Heart left ventricle (tissue), 16 donors: ENCODE data around the gene RRAGB. TPM values are rescaled to one million over a fixed set of nuclear protein-coding genes. Genes with fewer than 3 reads are reported as not detected.
"Not testable (repeated sequence)": the region's sequence is repeated elsewhere in the genome, so short reads cannot be mapped to it uniquely, and the experiment has no call there.

ENCODE experiments used
- ATAC-seq, 4 donors: fragments of 200-7000 bp; cut with Tn5 transposase; one replicate each; pipeline ENCODE4 v1.9.1; 2020 to 2022; ENCODE audit warnings: moderate library complexity in 4 of 4, mild to moderate bottlenecking in 3 of 4, moderate number of reproducible peaks in 1 of 4
- DNase-seq, 5 donors: peaks; one replicate each; pipeline ENCODE4 v3.0.0-alpha.2; 2020
- H3K27ac ChIP-seq, 12 donors: fragments of 200-600 bp; sonication (generic) in 4 of 12; one replicate each; pipeline versions ENCODE4 v1.5.0 to v1.8.0; 2016 to 2022; ENCODE audit warnings: mild to moderate bottlenecking in 2 of 12
- H3K27me3 ChIP-seq, 9 donors: fragments of 200-600 bp; sonication (generic) in 2 of 9; one replicate each; pipeline versions ENCODE4 v1.5.1 to v1.8.0; 2016 to 2022; ENCODE audit warnings: mild to moderate bottlenecking in 3 of 9
- H3K36me3 ChIP-seq, 9 donors: fragments of 200-600 bp; sonication (generic) in 2 of 9; one replicate each; pipeline versions ENCODE4 v1.5.0 to v1.8.0; 2018 to 2022; ENCODE audit warnings: mild to moderate bottlenecking in 2 of 9
- H3K4me1 ChIP-seq, 12 donors: fragments of 200-600 bp; sonication (generic) in 4 of 12; one replicate each; pipeline versions ENCODE4 v1.5.0 to v1.8.0; 2016 to 2022; ENCODE audit warnings: mild to moderate bottlenecking in 3 of 12
- H3K4me3 ChIP-seq, 12 donors: fragments of 200-600 bp; sonication (generic) in 4 of 12; one replicate each; pipeline versions ENCODE4 v1.5.0 to v1.8.0; 2017 to 2022; ENCODE audit warnings: mild to moderate bottlenecking in 9 of 12, moderate library complexity in 4 of 12
- H3K9me3 ChIP-seq, 12 donors: fragments of 200-600 bp; sonication (generic) in 4 of 12; one replicate each; pipeline versions ENCODE4 v1.5.0 to v1.8.0; 2016 to 2022; ENCODE audit warnings: mild to moderate bottlenecking in 1 of 12
- CTCF ChIP-seq, 12 donors: fragments of 200-600 bp; sonication (generic) in 4 of 12; IDR thresholded peaks; one replicate each; pipeline versions ENCODE4 v1.5.0 to v1.8.0; 2018 to 2022; ENCODE audit warnings: antibody characterized with exemption in 12 of 12, mild to moderate bottlenecking in 5 of 12
- POLR2A ChIP-seq, 2 donors: fragments of 450-650 bp; IDR thresholded peaks; one replicate each; pipeline ENCODE4 v1.6.1; 2017; ENCODE audit warnings: antibody characterized with exemption in 2 of 2, mild to moderate bottlenecking in 2 of 2, moderate library complexity in 2 of 2
- WGBS, 4 donors: extraction: QIAGEN DNeasy Blood & Tissue Kit in 2 of 4; methylation state at CpG; one replicate each; pipeline versions ENCODE4 v1.1.5 to v1.1.7; 2013 to 2018; 5-methylcytosine and 5-hydroxymethylcytosine counted together
- intact Hi-C, 10 donors: fragments of 100-400 bp; cut with DNase I; formaldehyde crosslinking; loops; one replicate each; pipeline versions ENCODE4 v1.11.1 to v1.14.2; 2022
- polyA plus RNA-seq, 2 donors: library from polyadenylated mRNA; stranded (reverse); fragments of 200-250 nt; gene quantifications; one replicate each; pipeline ENCODE4 v1.2.3, GENCODE V29; 2013
- total RNA-seq, 9 donors: library from RNA; depleted of rRNA in 2 of 9; stranded (reverse); fragments of >200 nt in 2 of 9; fragmentation: NEBNext Ultra II Directional in 3 of 9; extraction: Animal tissue kit (Norgen Biotek cat#: 25700) in 3 of 9; gene quantifications; one replicate each; pipeline versions ENCODE4 v1.1.0 to v1.2.4, GENCODE V29; 2016 to 2023
- donor health status: ischemic (EF 13 %, LVEDD 7.1; RV severe dilation, severe dysfunction).
- donor health status: healthy with polysubstance abuse.
- donor health status: DM: no; HTN: yes; CAD: no.
- donor health status: DM: no; HTN: no; CAD: no.
- donor health status: ischemic (EF 25% LVEDD 6.9; RV normal size, moderate dysfunction).
- donor health status: ischemic (EF 25% LVEDD 5.7; RV mildly dilated, moderate dysfunction).
- donor health status: healthy.
- donor health status: DM: yes; HTN: yes; CAD: no.
- donor health status: ischemic (EF 35%, LVEDD 5.7; RV mildly dilated, moderate dysfunction).
- donor health status: nonischemic (EF 11% LVEDD 7.7; RV severe dilation, severe dysfunction).
- donor health status: DM: yes; HTN: yes; CAD: no.
- donor health status: PGD.
- donor health status: ischemic (EF 29% LVEDD 5.4; RV normal size, mild dysfunction).
- donor health status: nonischemic (EF 23%, LVEDD 6.1; RV moderate dilation, normal function).

RRAGB gene
- total and polyA plus RNA-seq, 11 donors = 8.1 to 16.1 (median 11.5) TPM

GRCh38 chrX:55695227-55696018 lies 22.1 kb upstream of the RRAGB start:
- Histone ChIP-seq H3K27ac (no peak overlapping the region), H3K36me3 (no peaks in the 10 kb centered on the region), H3K4me3 (no peak overlapping the region), H3K4me1 (no peaks in the 10 kb centered on the region), H3K27me3 (peaks cover 0 to 5% (median 0%) of the 10 kb centered on the region in 9 donors), H3K9me3 (peaks cover 0 to 10% (median 0%) of the 10 kb centered on the region in 12 donors)
- DNase-seq = no peak
- ATAC-seq = no peak
- TF ChIP-seq CTCF (IDR thresholded peaks at IDR 0.05) = no peak
- no peak for TF ChIP-seq POLR2A (IDR thresholded peaks at IDR 0.05)
- intact Hi-C loops = no loop called here
- 58 to 70% (median 63%) methylated on average over 5 of the region's 5 CpGs for WGBS, 4 donors

- peaks cover 0 to 5% (median 0%) of the 10 kb centered on the region in 9 donors for H3K27me3 ChIP-seq
- no peaks in the 10 kb centered on the region for H3K36me3 ChIP-seq
- ATAC-seq (no peak), DNase-seq (no peak)
- H3K9me3 ChIP-seq = peaks cover 0 to 15% (median 0%) of the 10 kb centered on the region in 12 donors
- no peak for TF ChIP-seq POLR2A (IDR thresholded peaks at IDR 0.05)
- TF ChIP-seq CTCF (IDR thresholded peaks at IDR 0.05) = no peak
- H3K4me1 ChIP-seq = no peaks in the 10 kb centered on the region
- WGBS, 4 donors = 22 to 43% (median 34%) methylated on average over 1 of the region's 1 CpG
- intact Hi-C loops = no loop called here
- H3K4me3 ChIP-seq = no peak overlapping the region
- no peak overlapping the region for H3K27ac ChIP-seq
Measured at GRCh38 chrX:55697381-55697780, 20.2 kb upstream of the RRAGB start.

GRCh38 chrX:55702671-55703070 lies 14.9 kb upstream of the RRAGB start:
- peaks cover 0 to 6% (median 0%) of the 10 kb centered on the region in 9 donors for H3K27me3 ChIP-seq
- no peak for ATAC-seq
- 47 to 59% (median 54%) methylated on average over 3 to 5 of the region's 5 CpGs for WGBS, 4 donors
- intact Hi-C loops = no loop called here
- H3K27ac ChIP-seq = no peak overlapping the region
- H3K4me3 ChIP-seq = no peak overlapping the region
- TF ChIP-seq CTCF (IDR thresholded peaks at IDR 0.05) (no peak), POLR2A (IDR thresholded peaks at IDR 0.05) (no peak)
- H3K4me1 ChIP-seq = no peaks in the 10 kb centered on the region
- H3K36me3 ChIP-seq = no peaks in the 10 kb centered on the region
- peaks cover 0 to 16% (median 0%) of the 10 kb centered on the region in 12 donors for H3K9me3 ChIP-seq
- DNase-seq = no peak

- intact Hi-C loops, H3K27ac ChIP-seq, DNase-seq, ATAC-seq, H3K36me3 ChIP-seq, H3K4me3 ChIP-seq, H3K4me1 ChIP-seq, H3K27me3 ChIP-seq: not testable (repeated sequence)
- 51 to 70% (median 65%) methylated on average over 2 of the region's 2 CpGs for WGBS, 4 donors
- peaks cover 0 to 22% (median 0%) of the 10 kb centered on the region in 12 donors for H3K9me3 ChIP-seq
Measured at GRCh38 chrX:55703436-55703835, 14.1 kb upstream of the RRAGB start.

- peaks cover 0 to 32% (median 5%) of the 10 kb centered on the region in 12 donors for H3K9me3 ChIP-seq
- H3K27me3 ChIP-seq, H3K36me3 ChIP-seq, ATAC-seq, DNase-seq, H3K4me1 ChIP-seq, H3K4me3 ChIP-seq, H3K27ac ChIP-seq: not testable (repeated sequence)
- intact Hi-C loops = loop anchor here in 1 of 10 donors (5.0 kb wide), 1 partner anchor 48 kb away; no protein-coding TSS in a partner anchor
- 56 to 65% (median 60%) methylated on average over 5 of the region's 5 CpGs for WGBS, 4 donors
Measured at GRCh38 chrX:55705066-55705465, 12.5 kb upstream of the RRAGB start.
